GM21529 (cell line): ENCODE measurements around the gene PLEKHA7.

Experiments used
- ATAC-seq: cut with Tn5 transposase; IDR thresholded peaks from one replicate; pipeline ENCODE4 v1.9.1; 2021; ENCODE audit not compliant: unreplicated experiment

Gene PLEKHA7

DNA sequence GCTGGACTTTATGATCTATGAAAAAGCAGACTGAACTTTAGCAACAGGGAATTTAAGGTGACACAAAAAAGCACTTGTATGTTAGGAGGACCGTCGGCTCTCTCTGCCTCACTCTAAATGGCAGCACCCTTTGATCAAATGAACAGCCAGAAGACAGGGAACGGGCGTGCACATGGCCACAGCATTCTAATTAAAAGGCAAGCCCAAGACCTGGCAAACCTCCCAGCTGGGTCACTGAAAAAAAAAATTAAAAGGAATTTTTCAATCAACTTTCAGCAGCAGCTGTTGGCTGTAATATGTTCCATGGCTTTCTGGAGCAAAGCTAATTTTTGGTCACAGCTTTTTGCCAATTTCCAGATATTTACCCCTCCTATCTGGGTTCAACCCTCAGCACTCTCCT, 159.2 kb downstream of the PLEKHA7 start:
- ATAC-seq = no peak

DNA sequence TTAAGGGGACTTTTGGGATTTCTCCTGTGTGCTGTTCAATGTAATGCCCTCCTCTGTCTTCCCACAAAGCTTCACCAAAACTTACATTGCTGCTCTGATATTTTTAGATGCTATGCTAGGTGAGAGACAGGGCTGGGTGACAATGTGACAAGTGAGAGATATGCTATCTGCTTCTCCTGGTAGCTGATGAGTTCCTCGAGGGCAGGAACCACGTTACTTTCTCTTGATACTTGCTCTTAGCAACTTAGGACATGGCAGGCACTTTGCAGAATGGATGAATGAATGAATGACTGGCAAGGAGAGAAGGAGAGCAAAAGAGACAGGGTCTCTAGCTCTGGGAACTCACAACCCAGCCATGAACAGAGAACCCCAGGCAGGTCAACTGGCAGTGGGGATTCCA, 160.4 kb downstream of the PLEKHA7 start:
- no peak for ATAC-seq

- no peak for ATAC-seq
Observed at GRCh38 chr11:16853266-16853665, 160.9 kb downstream of the PLEKHA7 start.

DNA sequence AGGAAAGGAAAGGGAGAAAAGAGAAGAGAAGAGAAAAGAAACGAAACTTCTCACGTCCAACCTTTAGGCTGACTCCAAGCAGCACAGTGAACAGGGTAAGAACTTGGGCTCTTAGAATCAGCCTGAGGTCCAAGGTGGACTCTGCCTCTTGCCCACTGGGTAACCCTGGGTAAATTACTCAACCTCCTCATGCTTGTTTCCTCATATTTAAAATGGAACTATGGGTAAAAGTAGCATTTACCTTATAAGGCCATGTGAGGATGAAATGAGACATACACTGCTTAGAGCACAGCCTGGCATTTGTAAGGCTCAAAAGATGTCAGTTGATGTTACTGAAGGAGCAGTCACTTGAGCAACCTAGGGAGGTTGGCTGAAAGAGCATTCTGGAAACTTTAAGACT, 167.9 kb downstream of the PLEKHA7 start:
- ATAC-seq = no peak

GRCh38 chr11:16844268-16844771, 169.9 kb downstream of the PLEKHA7 start:
- ATAC-seq = no peak

- no peak for ATAC-seq
Observed at GRCh38 chr11:16843294-16843693, 170.9 kb downstream of the PLEKHA7 start.

DNA sequence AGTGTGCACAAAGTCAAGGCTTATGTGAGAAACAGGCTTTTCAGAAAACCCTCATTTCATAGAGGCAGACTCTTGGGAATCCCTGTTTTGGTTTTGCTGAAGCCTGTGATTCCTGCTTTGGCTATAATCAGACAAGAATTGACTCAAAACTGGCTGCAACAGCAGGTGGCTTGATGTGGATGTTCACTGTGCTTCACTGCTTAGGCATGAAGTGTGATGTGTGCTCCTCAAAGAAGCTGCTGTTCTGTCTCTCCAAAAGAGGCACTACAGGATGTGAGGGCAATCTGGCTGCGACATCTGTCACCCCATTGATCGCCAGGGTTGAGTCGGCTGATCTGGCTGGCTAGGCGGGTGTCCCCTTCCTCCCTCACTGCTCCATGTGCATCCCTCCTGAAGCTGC, 172.2 kb downstream of the PLEKHA7 start:
- no peak for ATAC-seq

DNA sequence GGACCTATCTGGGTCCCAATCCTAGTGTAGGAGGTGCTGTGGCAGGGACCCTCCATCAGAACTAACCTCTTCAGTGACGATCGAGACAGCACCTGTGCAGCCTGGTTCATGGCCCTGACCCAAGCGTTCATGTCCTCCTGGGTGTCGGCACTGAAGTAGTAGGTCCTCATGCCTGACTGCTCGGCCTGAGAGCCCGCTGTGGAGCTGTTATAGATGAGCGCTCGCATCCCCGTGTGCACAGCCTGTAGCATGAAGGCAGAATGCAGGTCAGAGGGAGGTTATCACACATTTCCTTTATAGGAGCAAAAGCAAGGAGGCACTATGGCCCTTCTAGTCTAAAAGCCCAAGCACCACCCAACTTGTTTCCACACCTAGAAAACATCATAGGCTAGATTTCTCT, 172.7 kb downstream of the PLEKHA7 start:
- ATAC-seq = no peak

- ATAC-seq = no peak
Observed at GRCh38 chr11:16840951-16841350, 173.3 kb downstream of the PLEKHA7 start.

DNA sequence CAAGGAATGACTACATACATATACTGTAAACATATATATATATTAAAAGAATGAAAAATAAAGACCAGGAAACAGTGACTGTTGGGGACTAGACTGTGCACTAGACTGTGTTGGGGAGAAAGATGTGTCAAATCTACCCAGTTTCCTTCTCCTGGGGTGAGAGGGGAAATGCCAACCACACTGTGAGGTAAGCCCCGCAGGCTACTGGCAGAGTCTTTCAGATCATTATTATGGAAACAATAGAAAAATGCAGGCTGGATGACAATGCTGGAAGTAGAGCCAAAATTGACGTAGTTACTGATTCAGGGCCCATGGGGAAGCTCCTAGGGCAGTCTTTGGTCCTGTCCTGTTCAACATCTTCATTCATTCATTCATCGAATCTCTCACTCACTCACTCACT, 174.4 kb downstream of the PLEKHA7 start:
- no peak for ATAC-seq

- ATAC-seq = no peak
Observed at GRCh38 chr11:16834384-16834783, 179.8 kb downstream of the PLEKHA7 start.

- no peak for ATAC-seq
Observed at GRCh38 chr11:16833026-16833425, 181.2 kb downstream of the PLEKHA7 start.

GRCh38 chr11:16832193-16832539, 182.0 kb downstream of the PLEKHA7 start:
- no peak for ATAC-seq

GRCh38 chr11:16831316-16832192, 182.7 kb downstream of the PLEKHA7 start:
- ATAC-seq = no peak

DNA sequence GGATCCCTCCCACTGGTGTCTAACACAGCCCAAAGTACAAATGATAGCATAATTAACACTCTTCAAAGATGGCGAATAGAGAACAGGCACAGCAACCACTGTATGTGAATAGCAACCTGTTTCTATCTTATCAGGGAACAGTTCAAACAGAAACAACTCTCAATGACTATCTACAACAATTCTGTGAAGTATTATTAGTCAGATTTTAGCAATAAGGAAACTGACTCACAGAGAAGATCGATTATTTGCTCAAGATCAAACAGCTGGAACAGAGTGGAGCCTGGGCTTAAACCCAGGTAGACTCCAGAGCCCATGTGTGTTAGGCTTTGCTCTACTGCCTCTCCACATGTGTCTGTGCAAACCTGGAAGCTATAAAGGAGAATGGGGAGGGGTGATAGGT, 187.1 kb downstream of the PLEKHA7 start:
- no peak for ATAC-seq

DNA sequence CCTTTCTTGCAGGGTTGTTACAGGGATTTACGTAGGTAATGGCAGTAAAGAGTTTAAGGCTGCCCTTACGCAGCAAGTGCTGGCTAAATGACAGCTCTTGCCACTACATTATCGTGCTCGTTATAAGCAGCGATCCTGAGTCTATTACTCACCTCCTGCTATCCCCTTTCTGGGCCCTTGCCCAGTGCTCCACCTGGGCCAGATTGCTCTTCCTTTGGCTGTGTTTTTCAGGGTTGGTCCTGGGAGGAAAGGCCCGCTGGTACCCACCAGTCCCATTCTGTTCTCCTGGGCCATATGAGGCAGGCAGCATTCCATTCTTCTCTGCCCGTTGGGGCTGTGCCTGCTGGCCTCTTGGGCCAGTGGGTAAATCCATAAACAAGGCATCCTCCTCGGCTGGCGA, 188.2 kb downstream of the PLEKHA7 start:
- ATAC-seq = no peak

DNA sequence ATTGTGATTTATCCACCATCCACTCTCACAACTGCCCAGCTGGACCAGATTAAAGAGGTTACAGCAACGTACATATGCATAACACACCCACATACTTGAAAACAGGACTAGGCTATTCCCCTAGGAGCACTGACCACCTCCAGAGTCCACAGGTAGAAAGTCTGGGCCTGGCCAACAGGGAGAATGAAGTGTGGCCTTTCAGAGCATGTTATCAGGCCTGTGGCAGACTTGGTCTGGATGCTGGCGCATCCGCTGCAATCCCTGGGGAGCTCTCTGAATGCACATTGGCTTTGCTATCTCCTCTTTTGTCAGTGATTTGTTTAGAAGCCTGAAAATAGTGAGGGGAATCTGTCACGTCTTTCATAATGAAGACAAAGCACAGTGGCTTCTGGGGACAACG, 189.1 kb downstream of the PLEKHA7 start:
- ATAC-seq = no peak

DNA sequence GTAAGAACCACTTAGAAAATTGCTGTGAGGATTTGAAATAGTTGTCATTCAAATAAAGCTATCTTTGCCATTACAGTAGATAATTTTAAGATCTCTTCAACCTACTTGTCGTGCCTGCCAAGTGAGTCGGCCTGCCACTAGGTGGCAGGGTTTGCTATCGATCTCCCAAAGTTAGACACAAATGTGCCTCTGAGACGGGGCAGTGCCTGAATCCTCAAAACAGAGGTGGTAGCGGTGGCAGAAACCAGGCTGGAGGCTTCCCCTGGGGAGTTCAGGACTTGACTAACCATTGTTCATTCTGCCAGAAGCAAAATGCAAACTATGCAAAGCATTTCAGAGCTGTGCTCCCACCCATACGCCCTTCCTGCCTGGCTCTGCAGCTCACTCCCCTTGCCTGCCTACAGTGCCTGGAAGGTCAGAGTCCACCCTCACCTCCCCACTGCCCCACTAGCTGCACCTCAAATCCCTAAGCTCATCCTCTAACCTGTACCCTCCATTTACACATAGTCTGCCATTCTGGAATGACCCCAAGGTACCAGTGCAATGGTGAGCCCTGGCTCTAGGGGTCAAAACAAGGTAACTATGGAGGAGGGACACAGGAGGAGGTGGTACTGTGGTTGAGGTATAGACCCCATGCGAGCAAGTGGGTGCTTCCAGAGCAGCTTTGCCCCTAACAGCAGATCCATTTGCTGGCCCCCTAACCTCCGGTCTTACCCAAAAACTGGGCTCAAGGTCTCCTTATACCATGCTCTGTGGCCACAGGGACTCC, 193.7 kb downstream of the PLEKHA7 start:
- ATAC-seq = peak; percentile 85

DNA sequence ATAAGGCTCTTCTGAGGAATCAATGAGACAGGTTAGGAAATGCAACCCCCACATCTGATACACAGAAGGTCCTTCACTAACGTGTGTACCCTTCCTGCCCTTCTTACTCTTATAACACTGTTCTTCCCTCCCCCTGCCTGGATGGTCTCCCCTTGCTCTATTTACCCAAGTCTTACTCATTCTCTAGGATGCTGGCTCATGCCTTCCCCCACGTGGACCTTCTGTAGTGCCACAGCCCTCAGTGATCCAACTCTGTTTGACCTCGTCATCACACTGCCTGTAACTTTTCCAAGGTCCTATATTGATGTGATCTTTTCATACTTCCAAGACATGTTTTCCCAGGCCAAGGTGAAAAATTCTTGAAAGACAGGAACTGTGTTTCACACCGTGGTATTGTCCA, 195.9 kb downstream of the PLEKHA7 start:
- no peak for ATAC-seq

DNA sequence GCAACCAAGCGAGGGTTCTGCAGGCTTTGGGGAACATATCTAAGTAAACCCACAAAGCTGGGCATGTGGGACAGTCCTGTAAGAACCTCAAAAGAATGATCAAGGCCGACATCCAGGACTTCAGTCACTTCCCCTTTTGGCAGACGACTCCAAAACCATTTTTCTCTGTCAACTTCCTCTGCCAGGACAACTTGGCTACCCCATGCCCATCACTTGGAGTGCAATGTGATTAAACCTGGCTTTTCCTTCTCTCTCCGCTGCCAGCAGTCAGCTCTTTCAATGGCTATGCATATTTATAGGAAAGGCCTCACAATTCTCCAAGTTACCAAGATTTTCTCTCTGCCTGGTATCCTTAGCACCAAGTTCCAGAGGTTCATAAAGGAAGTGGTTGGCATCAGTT, 196.9 kb downstream of the PLEKHA7 start:
- no peak for ATAC-seq

DNA sequence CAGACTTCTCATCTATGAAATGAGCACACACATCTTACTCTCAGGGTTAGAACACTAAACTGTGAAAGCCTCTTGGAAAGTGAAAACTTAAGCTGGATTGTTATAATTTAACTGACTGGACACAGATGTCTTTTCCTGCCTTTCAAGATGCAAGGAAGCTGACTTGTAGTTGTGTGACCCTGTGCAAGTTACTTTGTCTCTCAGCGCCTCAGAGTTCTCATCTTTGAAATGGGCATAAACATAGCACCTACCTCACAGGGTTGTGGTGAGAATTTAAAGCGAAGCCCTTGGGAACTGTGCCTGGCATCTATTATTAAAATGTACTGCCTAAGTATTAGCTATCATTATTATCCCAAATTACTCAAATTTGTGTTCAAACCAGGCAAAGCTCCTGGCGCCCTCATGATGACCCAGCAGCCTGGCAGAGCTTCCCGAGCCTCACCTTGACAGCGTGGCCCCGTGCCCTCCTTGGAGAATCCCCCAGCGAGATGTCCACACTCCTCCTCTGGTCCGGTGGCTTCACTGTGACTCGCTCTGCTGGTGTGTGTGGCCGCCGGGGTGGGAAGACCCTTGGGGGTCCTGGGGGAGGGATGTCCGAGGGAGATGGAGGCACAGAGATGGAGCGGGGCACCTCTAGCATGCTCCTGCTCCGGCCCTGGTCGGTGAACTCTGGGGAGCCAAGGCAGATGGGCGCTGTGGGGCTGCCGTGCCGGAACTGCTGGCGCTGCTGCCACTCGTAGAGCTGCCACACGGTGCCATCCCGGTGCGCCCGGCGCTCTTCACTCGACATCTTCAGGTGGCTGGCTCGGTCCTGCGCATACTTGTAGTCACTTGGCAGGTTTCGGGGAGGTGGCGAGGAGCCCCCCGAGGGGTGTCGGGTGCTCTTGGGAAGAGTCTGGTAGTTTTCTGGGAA, 197.6 kb downstream of the PLEKHA7 start:
- no peak for ATAC-seq
